HEK293T (cell line): ENCODE data around the gene TMEM121B.

Experiments used
- ARNT ChIP-seq: fragments of 450-650 bp; IDR thresholded peaks from 2 replicates; pipeline ENCODE4 v1.6.1; 2017; ENCODE audit warnings: mild to moderate bottlenecking
- SP1 ChIP-seq: fragments of 450-650 bp; IDR thresholded peaks from 2 replicates; pipeline ENCODE4 v1.6.1; 2017

- TF ChIP-seq SP1: no peak
- TF ChIP-seq ARNT: no peak
Observed at GRCh38 chr22:17161991-17162390, 40.8 kb upstream of the TMEM121B start.
